T-helper 17 cell (primary cell): ENCODE data around the gene ETV3. TPM values are rescaled to one million over a fixed set of nuclear protein-coding genes. Genes with fewer than 3 reads are reported as not detected.

ENCODE experiments used
- ATAC-seq: fragments of 150-1000 bp; cut with Tn5 transposase; 2 replicates; pipeline ENCODE4 v1.10.0; 2021; ENCODE audit warnings: mild to moderate bottlenecking, moderate library complexity
- DNase-seq, 3 donors: peaks; one replicate each; pipeline versions ENCODE4 v3.0.0 to v3.0.0-alpha.2; 2020 to 2021
- H3K9me3 ChIP-seq: one replicate; pipeline ENCODE4 v1.7.0; 2013; ENCODE audit warnings: low read length, mild to moderate bottlenecking; ENCODE audit not compliant: control insufficient read depth, poor library complexity, severe bottlenecking
- H3K27ac Mint-ChIP-seq: one replicate; pipeline ENCODE4 v1.8.0; 2022; ENCODE audit warnings: mild to moderate bottlenecking, moderate library complexity, mixed read lengths
- H3K27me3 Mint-ChIP-seq: one replicate; pipeline ENCODE4 v1.8.0; 2022; ENCODE audit warnings: mixed read lengths
- H3K36me3 Mint-ChIP-seq: one replicate; pipeline ENCODE4 v1.8.0; 2022; ENCODE audit warnings: low read depth, mixed read lengths
- H3K4me1 Mint-ChIP-seq: one replicate; pipeline ENCODE4 v1.8.0; 2022; ENCODE audit warnings: mild to moderate bottlenecking, mixed read lengths
- H3K4me3 Mint-ChIP-seq: one replicate; pipeline ENCODE4 v1.8.0; 2022; ENCODE audit warnings: mild to moderate bottlenecking, moderate library complexity, mixed read lengths
- total RNA-seq, 4 donors: library from RNA in 2 of 4; stranded (reverse) in 2 of 4; gene quantifications; one replicate each; pipeline ENCODE4 v1.2.3 and lab custom pipeline; 2022 to 2026

The ETV3 gene
- total RNA-seq, 2 donors from 2014 or later, result 74.0 to 78.2 TPM

- Mint-ChIP-seq H3K4me3 (no peak overlapping the region), H3K36me3 (peaks cover 3% of the 10 kb centered on the region), H3K27ac (peak overlapping the region; percentile 77), H3K4me1 (peaks cover 13% of the 10 kb centered on the region), H3K27me3 (peaks cover 50% of the 10 kb centered on the region)
- ATAC-seq (no peak), DNase-seq (no peak)
- H3K9me3 ChIP-seq, result no peaks in the 10 kb centered on the region
These were observed 26.6 kb downstream of the ETV3 start for GRCh38 chr1:157111396-157112165.

GRCh38 chr1:157110686-157111085, 27.5 kb downstream of the ETV3 start:
- no peaks in the 10 kb centered on the region for H3K9me3 ChIP-seq
- Mint-ChIP-seq H3K27me3 (peaks cover 59% of the 10 kb centered on the region), H3K36me3 (peaks cover 8% of the 10 kb centered on the region), H3K27ac (no peak overlapping the region), H3K4me1 (peaks cover 21% of the 10 kb centered on the region), H3K4me3 (no peak overlapping the region)
- no peak for DNase-seq
- ATAC-seq, result no peak

GRCh38 chr1:157110003-157110402, 28.2 kb downstream of the ETV3 start:
- no peaks in the 10 kb centered on the region for H3K9me3 ChIP-seq
- no peak for DNase-seq
- H3K4me3 Mint-ChIP-seq, result no peak overlapping the region
- H3K27me3 Mint-ChIP-seq, result peaks cover 66% of the 10 kb centered on the region
- H3K36me3 Mint-ChIP-seq, result peaks cover 8% of the 10 kb centered on the region
- no peak for ATAC-seq
- H3K27ac Mint-ChIP-seq, result no peak overlapping the region
- peaks cover 23% of the 10 kb centered on the region for H3K4me1 Mint-ChIP-seq

DNA sequence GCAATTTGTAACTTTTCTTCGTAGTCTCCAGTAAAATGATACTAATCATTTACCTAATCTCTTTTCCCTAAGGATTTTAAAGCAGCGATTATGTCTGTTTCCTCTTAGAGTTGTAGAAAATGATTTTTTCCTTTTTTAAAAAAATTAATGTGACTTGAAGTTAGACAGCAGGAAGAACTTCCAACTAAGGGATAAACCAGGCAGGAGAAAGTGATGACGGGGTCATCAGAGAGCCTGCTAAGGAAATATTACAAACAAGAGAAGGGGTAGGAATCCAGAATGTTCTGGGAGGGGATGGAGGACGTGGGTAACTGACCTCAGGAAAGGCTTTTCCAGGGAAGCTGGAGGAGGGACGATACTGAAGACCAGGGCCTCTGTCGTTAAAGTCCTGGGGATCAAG, 29.7 kb downstream of the ETV3 start:
- no peak overlapping the region for H3K4me3 Mint-ChIP-seq
- H3K27ac Mint-ChIP-seq, result no peak overlapping the region
- peaks cover 80% of the 10 kb centered on the region for H3K27me3 Mint-ChIP-seq
- ATAC-seq, result no peak
- peaks cover 27% of the 10 kb centered on the region for H3K4me1 Mint-ChIP-seq
- peaks cover 8% of the 10 kb centered on the region for H3K36me3 Mint-ChIP-seq
- no peaks in the 10 kb centered on the region for H3K9me3 ChIP-seq
- no peak for DNase-seq

GRCh38 chr1:157107702-157108101, 30.5 kb downstream of the ETV3 start:
- Mint-ChIP-seq H3K27ac (no peak overlapping the region), H3K4me3 (no peak overlapping the region), H3K36me3 (peaks cover 8% of the 10 kb centered on the region), H3K4me1 (peaks cover 29% of the 10 kb centered on the region), H3K27me3 (peaks cover 84% of the 10 kb centered on the region)
- ATAC-seq (no peak), DNase-seq (no peak)
- no peaks in the 10 kb centered on the region for H3K9me3 ChIP-seq

- no peak overlapping the region for H3K4me3 Mint-ChIP-seq
- peaks cover 25% of the 10 kb centered on the region for H3K4me1 Mint-ChIP-seq
- DNase-seq (no peak), ATAC-seq (no peak)
- H3K27ac Mint-ChIP-seq, result no peak overlapping the region
- H3K9me3 ChIP-seq, result no peaks in the 10 kb centered on the region
- peaks cover 8% of the 10 kb centered on the region for H3K36me3 Mint-ChIP-seq
- peaks cover 79% of the 10 kb centered on the region for H3K27me3 Mint-ChIP-seq
These were observed 31.4 kb downstream of the ETV3 start for GRCh38 chr1:157106813-157107189.

- no peaks in the 10 kb centered on the region for H3K9me3 ChIP-seq
- peak overlapping the region; percentile 26 for H3K4me3 Mint-ChIP-seq
- peaks cover 77% of the 10 kb centered on the region for H3K27me3 Mint-ChIP-seq
- peaks cover 24% of the 10 kb centered on the region for H3K4me1 Mint-ChIP-seq
- ATAC-seq (peak; percentile 60), DNase-seq (no peak)
- peak overlapping the region; percentile 72 for H3K27ac Mint-ChIP-seq
- H3K36me3 Mint-ChIP-seq, result peaks cover 5% of the 10 kb centered on the region
These were observed 32.0 kb downstream of the ETV3 start for GRCh38 chr1:157105988-157106812.

DNA sequence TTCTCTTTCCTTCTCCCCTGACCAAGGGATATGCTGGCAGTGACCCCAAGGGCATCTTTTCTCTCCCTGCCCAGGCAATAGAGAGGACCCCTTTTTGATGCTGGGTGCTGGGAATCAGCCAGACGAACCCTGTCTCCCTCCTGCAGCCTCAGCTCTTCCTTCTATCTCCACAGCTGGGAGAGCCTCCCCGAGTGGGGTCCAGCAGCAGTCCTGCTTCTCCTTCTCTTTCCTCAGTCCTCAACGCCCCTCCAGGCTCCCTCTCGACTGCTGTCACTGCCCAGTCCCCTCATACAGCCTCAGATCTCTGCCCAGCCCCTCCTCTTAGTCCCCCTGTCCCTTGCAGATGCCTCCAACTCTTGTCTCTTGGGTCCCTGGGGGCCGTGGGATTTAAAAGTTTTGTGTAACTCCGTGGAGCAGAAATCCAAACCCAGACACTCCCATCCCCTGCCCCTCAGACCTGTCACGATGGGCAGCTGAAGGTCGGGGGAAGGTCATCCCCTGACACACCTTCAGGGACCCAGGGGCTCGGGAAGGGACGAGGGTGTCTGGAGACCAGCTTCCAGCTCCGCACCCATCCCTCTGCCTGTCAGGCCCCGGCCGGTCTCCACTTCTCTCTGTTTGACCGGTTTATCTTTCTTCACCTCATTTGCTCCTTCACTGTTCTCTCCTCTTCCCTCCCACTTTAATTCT, 32.8 kb downstream of the ETV3 start:
- Mint-ChIP-seq H3K36me3 (peaks cover 5% of the 10 kb centered on the region), H3K4me3 (no peak overlapping the region), H3K4me1 (peaks cover 27% of the 10 kb centered on the region), H3K27ac (peak overlapping the region; percentile 72), H3K27me3 (peaks cover 79% of the 10 kb centered on the region)
- DNase-seq (no peak), ATAC-seq (no peak)
- no peaks in the 10 kb centered on the region for H3K9me3 ChIP-seq

DNA sequence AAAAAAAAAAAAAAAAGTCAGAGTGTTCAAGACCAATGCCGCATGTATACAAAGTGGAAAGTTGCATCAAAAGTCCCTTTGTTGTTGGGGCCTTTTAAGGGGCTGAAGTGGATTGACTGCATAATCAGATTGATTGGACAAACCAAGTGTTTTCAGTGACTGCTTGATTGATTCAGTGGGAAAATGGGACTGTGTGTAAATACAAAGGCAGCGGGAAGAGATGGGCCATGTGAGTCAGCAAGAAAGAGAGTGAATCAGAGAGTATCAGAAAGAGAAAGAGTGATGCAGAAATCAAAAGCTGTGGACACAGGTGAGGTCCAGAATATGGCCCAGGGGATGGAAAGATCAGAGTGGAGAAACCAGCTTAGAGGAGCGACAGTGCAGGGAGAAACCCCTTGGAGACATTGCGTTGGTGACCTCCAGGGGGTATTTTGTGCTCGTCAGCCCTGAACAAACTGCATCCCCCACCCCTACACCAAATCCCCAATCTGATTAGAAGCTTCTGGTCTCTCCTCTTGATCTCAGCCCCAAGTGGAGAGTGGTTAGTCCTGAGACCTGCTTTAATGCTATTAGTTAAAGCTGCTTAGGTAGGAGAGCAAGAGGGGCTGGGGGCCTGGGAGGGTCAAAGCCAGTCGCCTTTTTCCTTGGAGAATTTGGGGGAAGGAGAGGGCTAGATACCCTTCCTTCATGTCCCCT, 33.4 kb downstream of the ETV3 start:
- ATAC-seq (no peak), DNase-seq (no peak)
- peaks cover 5% of the 10 kb centered on the region for H3K36me3 Mint-ChIP-seq
- no peaks in the 10 kb centered on the region for H3K9me3 ChIP-seq
- peaks cover 27% of the 10 kb centered on the region for H3K4me1 Mint-ChIP-seq
- no peak overlapping the region for H3K4me3 Mint-ChIP-seq
- no peak overlapping the region for H3K27ac Mint-ChIP-seq
- H3K27me3 Mint-ChIP-seq, result peaks cover 76% of the 10 kb centered on the region

GRCh38 chr1:157103268-157103667, 34.9 kb downstream of the ETV3 start:
- DNase-seq (no peak), ATAC-seq (no peak)
- H3K27ac Mint-ChIP-seq, result no peak overlapping the region
- no peak overlapping the region for H3K4me3 Mint-ChIP-seq
- H3K9me3 ChIP-seq, result no peaks in the 10 kb centered on the region
- H3K4me1 Mint-ChIP-seq, result peaks cover 31% of the 10 kb centered on the region
- peaks cover 5% of the 10 kb centered on the region for H3K36me3 Mint-ChIP-seq
- H3K27me3 Mint-ChIP-seq, result peaks cover 63% of the 10 kb centered on the region

- H3K4me1 Mint-ChIP-seq, result peaks cover 28% of the 10 kb centered on the region
- H3K27ac Mint-ChIP-seq, result no peak overlapping the region
- H3K4me3 Mint-ChIP-seq, result no peak overlapping the region
These were observed 37.0 kb downstream of the ETV3 start for GRCh38 chr1:157101149-157101548.

DNA sequence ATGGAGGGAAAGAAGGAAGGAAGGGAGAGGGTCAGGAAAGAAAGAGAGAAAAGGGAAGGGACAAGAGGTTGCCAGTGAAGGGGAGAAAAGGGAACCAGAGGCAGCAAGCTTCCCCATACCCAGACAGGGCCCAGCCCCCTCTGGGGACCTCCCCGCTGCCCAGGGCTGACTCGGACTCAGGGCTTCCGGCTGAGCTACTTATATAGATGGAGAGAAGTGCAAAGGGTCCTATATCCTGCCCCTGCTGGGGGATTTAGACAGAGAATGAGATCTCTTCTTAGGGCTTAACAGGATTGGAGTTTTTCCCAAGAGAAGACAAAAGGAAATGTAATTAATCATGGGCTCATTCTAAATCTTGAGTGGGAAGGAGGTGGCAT, 38.6 kb downstream of the ETV3 start, which contains the start of gene ETV3L:
ETV3L (minus strand) TSS at position 176 of the 377 bp plus-strand sequence. CDS start 285 bp downstream, outside the sequence.
- no peaks in the 10 kb centered on the region for H3K9me3 ChIP-seq
- peaks cover 2% of the 10 kb centered on the region for H3K36me3 Mint-ChIP-seq
- H3K27ac Mint-ChIP-seq, result peak within 1 kb of the TSS; percentile 59
- ATAC-seq (no peak), DNase-seq (no peak)
- H3K4me1 Mint-ChIP-seq, result peaks cover 20% of the 10 kb centered on the region
- no peak within 1 kb of the TSS for H3K4me3 Mint-ChIP-seq
- peaks cover 29% of the 10 kb centered on the region for H3K27me3 Mint-ChIP-seq

More at GRCh38 chr1:157101149-157101548, 37.0 kb downstream of the ETV3 start:
- peaks cover 42% of the 10 kb centered on the region for H3K27me3 Mint-ChIP-seq
- no peaks in the 10 kb centered on the region for H3K9me3 ChIP-seq
- DNase-seq, result no peak
- no peak for ATAC-seq
- H3K36me3 Mint-ChIP-seq, result peaks cover 4% of the 10 kb centered on the region
